ENCODE measurements around the gene IL6. TPM values are rescaled to one million over a fixed set of nuclear protein-coding genes. Genes with fewer than 3 reads are reported as not detected.
"Not testable (repeated sequence)": the region's sequence is repeated elsewhere in the genome, so short reads cannot be mapped to it uniquely, and the experiment has no call there.

IL6 gene
- total RNA-seq, 2 experiments from 2014 or later, result 1.1 to 1.4 TPM

GRCh38 chr7:22702516-22702915 lies 24.5 kb upstream of the IL6 start:
- CTCF ChIA-PET, result no interaction called here
- POLR2A ChIA-PET, result no interaction called here

- CTCF ChIA-PET, POLR2A ChIA-PET: not testable (repeated sequence)
Measured at GRCh38 chr7:22703107-22703855, 23.7 kb upstream of the IL6 start.

GRCh38 chr7:22703978-22704610 lies 22.9 kb upstream of the IL6 start:
- CTCF ChIA-PET, POLR2A ChIA-PET: not testable (repeated sequence)

- POLR2A ChIA-PET, CTCF ChIA-PET: not testable (repeated sequence)
Measured at GRCh38 chr7:22704722-22705121, 22.3 kb upstream of the IL6 start.

GRCh38 chr7:22705874-22706273 lies 21.1 kb upstream of the IL6 start:
- CTCF ChIA-PET, result not testable (repeated sequence)

GRCh38 chr7:22707026-22707691 lies 19.8 kb upstream of the IL6 start:
- CTCF ChIA-PET, POLR2A ChIA-PET: not testable (repeated sequence)

More at GRCh38 chr7:22705874-22706273, 21.1 kb upstream of the IL6 start:
- POLR2A ChIA-PET, result not testable (repeated sequence)

GRCh38 chr7:22708214-22708613 lies 18.8 kb upstream of the IL6 start:
- POLR2A ChIA-PET, CTCF ChIA-PET: not testable (repeated sequence)

- CTCF ChIA-PET, POLR2A ChIA-PET: not testable (repeated sequence)
Measured at GRCh38 chr7:22708677-22709061, 18.3 kb upstream of the IL6 start.

GRCh38 chr7:22709062-22709829 lies 17.8 kb upstream of the IL6 start:
- CTCF ChIA-PET, POLR2A ChIA-PET: not testable (repeated sequence)

- POLR2A ChIA-PET, result no interaction called here
Measured at GRCh38 chr7:22709857-22710256, 17.1 kb upstream of the IL6 start.

GRCh38 chr7:22712999-22713398 lies 14.0 kb upstream of the IL6 start:
- ChIA-PET POLR2A (no interaction called here), CTCF (no interaction called here)

More at GRCh38 chr7:22709857-22710256, 17.1 kb upstream of the IL6 start:
- CTCF ChIA-PET, result no interaction called here

- ChIA-PET POLR2A (no interaction called here), CTCF (no interaction called here)
Measured at GRCh38 chr7:22713463-22713862, 13.5 kb upstream of the IL6 start.

- CTCF ChIA-PET, result no interaction called here
Measured at GRCh38 chr7:22715969-22716368, 11.0 kb upstream of the IL6 start.

GRCh38 chr7:22717760-22718159 lies 9.2 kb upstream of the IL6 start:
- ChIA-PET POLR2A (no interaction called here), CTCF (no interaction called here)

More at GRCh38 chr7:22715969-22716368, 11.0 kb upstream of the IL6 start:
- POLR2A ChIA-PET, result no interaction called here

- CTCF ChIA-PET, result interaction anchor here (1.0 to 1.1 kb wide), 3 partner anchors 9 to 159 kb away, joined by 3 to 4 read pairs (median 3); partner anchors contain the start of gene IL6
- POLR2A ChIA-PET, result no interaction called here
Measured at GRCh38 chr7:22718200-22718711, 8.7 kb upstream of the IL6 start.

- POLR2A ChIA-PET, result no interaction called here
- CTCF ChIA-PET, result interaction anchor here (1.0 to 1.1 kb wide), 3 partner anchors 8 to 160 kb away, joined by 3 to 4 read pairs (median 3); partner anchors contain the start of gene IL6
Measured at GRCh38 chr7:22718911-22719420, 8.0 kb upstream of the IL6 start.

- CTCF ChIA-PET, result no interaction called here
Measured at GRCh38 chr7:22720791-22721786, 5.9 kb upstream of the IL6 start.

GRCh38 chr7:22722536-22723180 lies 4.3 kb upstream of the IL6 start:
- POLR2A ChIA-PET, result no interaction called here
- CTCF ChIA-PET, result interaction anchor here (6.8 kb wide), 1 partner anchor 161 kb away, joined by 87 read pairs; no protein-coding TSS in a partner anchor

More at GRCh38 chr7:22720791-22721786, 5.9 kb upstream of the IL6 start:
- POLR2A ChIA-PET, result no interaction called here

Measured in activated CD8-positive, alpha-beta memory T cell treated with anti-CD3 and anti-CD28 coated beads for 36 hours (primary cell).